CMK (cell line): ENCODE results near the gene STRADB.
"Not testable (repeated sequence)": the region's sequence is repeated elsewhere in the genome, so short reads cannot be mapped to it uniquely, and the experiment has no call there.

ENCODE experiments used
- DNase-seq: peaks from one replicate; pipeline ENCODE4 v3.0.0-alpha.2; 2010; ENCODE audit warnings: low read depth

Gene STRADB

GRCh38 chr2:201467666-201468065 is 16.1 kb downstream of the STRADB start:
- DNase-seq = no peak

GRCh38 chr2:201470821-201471731 is 19.5 kb downstream of the STRADB start:
- DNase-seq = no peak

GRCh38 chr2:201471732-201472393 is 20.3 kb downstream of the STRADB start:
- no peak for DNase-seq

- no peak for DNase-seq
Measured at GRCh38 chr2:201472411-201472810, 20.9 kb downstream of the STRADB start.

GRCh38 chr2:201482543-201482942 is 31.0 kb downstream of the STRADB start:
- no peak for DNase-seq

- no peak for DNase-seq
Measured at GRCh38 chr2:201483342-201483741, 31.8 kb downstream of the STRADB start.

GRCh38 chr2:201483758-201484157 is 32.2 kb downstream of the STRADB start:
- DNase-seq = not testable (repeated sequence)

GRCh38 chr2:201484805-201485204 is 33.3 kb downstream of the STRADB start:
- DNase-seq = no peak

- no peak for DNase-seq
Measured at GRCh38 chr2:201490291-201490690, 38.8 kb downstream of the STRADB start.

GRCh38 chr2:201496785-201497184 is 45.2 kb downstream of the STRADB start:
- no peak for DNase-seq

GRCh38 chr2:201500534-201500933 is 49.0 kb downstream of the STRADB start:
- DNase-seq = no peak

- DNase-seq = no peak
Measured at GRCh38 chr2:201502713-201503112, 51.2 kb downstream of the STRADB start.

- no peak for DNase-seq
Measured at GRCh38 chr2:201507725-201508124, 56.2 kb downstream of the STRADB start.

GRCh38 chr2:201513271-201513670 is 61.7 kb downstream of the STRADB start:
- DNase-seq = no peak

- DNase-seq = no peak
Measured at GRCh38 chr2:201515573-201516246, 64.2 kb downstream of the STRADB start.

GRCh38 chr2:201517094-201517493 is 65.6 kb downstream of the STRADB start:
- no peak for DNase-seq

GRCh38 chr2:201520201-201520600 is 68.7 kb downstream of the STRADB start:
- DNase-seq = no peak

GRCh38 chr2:201522965-201523364 is 71.4 kb downstream of the STRADB start:
- DNase-seq = no peak

- DNase-seq = no peak
Measured at GRCh38 chr2:201523506-201523905, 72.0 kb downstream of the STRADB start.
